DND-41 (cell line): Measurements from ENCODE around the gene KRTAP10-12.

Experiments
- CTCF ChIP-seq: IDR thresholded peaks from 2 replicates; pipeline ENCODE4 v1.5.1; 2012; ENCODE audit warnings: borderline replicate concordance, low read length, moderate library complexity, mild to moderate bottlenecking; ENCODE audit not compliant: poor library complexity, severe bottlenecking; ENCODE audit errors: extremely low read depth
- EZH2 ChIP-seq: IDR thresholded peaks from 3 replicates; pipeline ENCODE4 v1.6.1; 2012; ENCODE audit warnings: borderline replicate concordance, low read depth, mild to moderate bottlenecking, moderate library complexity, low read length, inconsistent platforms; ENCODE audit not compliant: severe bottlenecking

GRCh38 chr21:44697811-44698734 is 1.1 kb downstream of the KRTAP10-12 start:
- TF ChIP-seq CTCF (no peak), EZH2 (no peak)
